Brain pericyte (primary cell): ENCODE data around the gene OR52M1.
"Not testable (repeated sequence)": the region's sequence is repeated elsewhere in the genome, so short reads cannot be mapped to it uniquely, and the experiment has no call there.

ENCODE experiments used
- DNase-seq: peaks from one replicate; pipeline ENCODE4 v3.0.0-alpha.2; 2012; ENCODE audit warnings: low read depth, low spot score

Gene OR52M1

GRCh38 chr11:4544891-4545290 is at the start of gene OR52M1:
TSS of gene OR52M1 (plus strand) at chr11:4545191. CDS start at chr11:4545191, 0 bp downstream.
- no peak for DNase-seq

- no peak for DNase-seq
These were observed 49.5 kb upstream of the OR52M1 start for GRCh38 chr11:4495487-4495886.

GRCh38 chr11:4495986-4496385 is 49.0 kb upstream of the OR52M1 start:
- DNase-seq, result no peak

GRCh38 chr11:4496557-4497248 is 48.3 kb upstream of the OR52M1 start:
- DNase-seq, result no peak

- DNase-seq, result no peak
These were observed 36.1 kb upstream of the OR52M1 start for GRCh38 chr11:4508886-4509285.

- no peak for DNase-seq
These were observed 33.4 kb upstream of the OR52M1 start for GRCh38 chr11:4511282-4512245.

- DNase-seq, result no peak
These were observed 30.8 kb upstream of the OR52M1 start for GRCh38 chr11:4514196-4514595.

- no peak for DNase-seq
These were observed 22.7 kb upstream of the OR52M1 start for GRCh38 chr11:4522339-4522738.

GRCh38 chr11:4522752-4523151 is 22.2 kb upstream of the OR52M1 start:
- no peak for DNase-seq

GRCh38 chr11:4523666-4524065 is 21.3 kb upstream of the OR52M1 start:
- DNase-seq, result no peak

GRCh38 chr11:4527926-4528325 is 17.1 kb upstream of the OR52M1 start:
- DNase-seq, result no peak

- DNase-seq, result not testable (repeated sequence)
These were observed 13.3 kb upstream of the OR52M1 start for GRCh38 chr11:4531686-4532085.

- DNase-seq, result no peak
These were observed 5.3 kb upstream of the OR52M1 start for GRCh38 chr11:4539603-4540219.

GRCh38 chr11:4541071-4541470 is 3.9 kb upstream of the OR52M1 start:
- no peak for DNase-seq

GRCh38 chr11:4543561-4543960 is 1.4 kb upstream of the OR52M1 start:
- no peak for DNase-seq

- DNase-seq, result no peak
These were observed 1.9 kb downstream of the OR52M1 start for GRCh38 chr11:4546878-4547277.

GRCh38 chr11:4547416-4547815 is 2.4 kb downstream of the OR52M1 start:
- no peak for DNase-seq

- no peak for DNase-seq
These were observed 6.5 kb downstream of the OR52M1 start for GRCh38 chr11:4551346-4551979.

- DNase-seq, result no peak
These were observed 14.8 kb downstream of the OR52M1 start for GRCh38 chr11:4559527-4560440.

- DNase-seq, result no peak
These were observed 15.5 kb downstream of the OR52M1 start for GRCh38 chr11:4560467-4560866.

- DNase-seq, result no peak
These were observed 20.4 kb downstream of the OR52M1 start for GRCh38 chr11:4565371-4565770.
